DMS 273 treated with DMSO at 0.1 percent for 48 hours (cell line): ENCODE results near the gene INPP5A.
"Not testable (repeated sequence)": the region's sequence is repeated elsewhere in the genome, so short reads cannot be mapped to it uniquely, and the experiment has no call there.

ENCODE experiments used
- DNase-seq: peaks from one replicate; lab custom pipeline; 2025; lab: John Stamatoyannopoulos, UW

INPP5A gene

GRCh38 chr10:132563485-132564248 lies 26.1 kb downstream of the INPP5A start:
- no peak for DNase-seq

DNA sequence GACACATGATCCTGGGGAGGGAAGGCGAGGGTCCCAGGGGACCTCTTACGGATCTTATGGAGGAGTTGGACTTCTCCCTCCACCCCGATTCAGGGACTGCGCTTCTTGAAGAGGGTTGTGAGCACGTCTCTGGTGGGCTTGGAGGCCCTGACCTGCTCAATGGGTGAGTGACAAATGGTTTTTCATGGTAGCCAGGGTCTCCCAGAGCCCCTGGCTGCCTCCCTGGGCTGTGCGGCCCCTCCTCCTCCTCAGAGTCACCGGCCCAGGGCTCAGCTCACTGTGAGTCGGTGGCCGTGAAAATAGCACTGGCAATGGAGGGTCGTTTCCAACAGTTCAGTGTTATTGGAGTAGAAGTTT lies 26.6 kb downstream of the INPP5A start:
- DNase-seq = no peak

GRCh38 chr10:132564690-132565089 lies 27.1 kb downstream of the INPP5A start:
- no peak for DNase-seq

- no peak for DNase-seq
Observed at GRCh38 chr10:132565516-132566209, 28.1 kb downstream of the INPP5A start.

DNA sequence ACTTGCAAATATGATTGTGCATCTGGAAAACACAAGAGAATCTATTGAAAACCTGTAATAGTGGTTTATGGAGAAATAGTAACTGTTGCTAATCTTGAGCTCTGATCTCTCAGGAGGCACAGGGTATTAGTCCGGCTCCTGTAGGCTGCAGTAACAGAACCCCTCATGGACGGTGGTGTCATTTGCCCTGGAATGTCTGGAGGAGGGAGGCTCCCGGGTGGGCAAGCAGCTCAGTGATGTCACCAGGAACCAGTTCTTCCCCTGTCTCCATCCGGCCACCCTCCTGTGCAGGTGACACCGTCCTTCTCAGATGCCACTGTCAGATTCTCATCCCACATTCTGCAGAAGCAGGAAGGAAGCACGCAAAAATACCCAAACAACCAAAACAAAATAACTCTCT lies 29.3 kb downstream of the INPP5A start:
- DNase-seq = no peak

- no peak for DNase-seq
Observed at GRCh38 chr10:132570265-132570664, 32.7 kb downstream of the INPP5A start.

GRCh38 chr10:132570771-132571649 lies 33.4 kb downstream of the INPP5A start:
- DNase-seq = no peak

- DNase-seq = no peak
Observed at GRCh38 chr10:132571650-132572544, 34.3 kb downstream of the INPP5A start.

DNA sequence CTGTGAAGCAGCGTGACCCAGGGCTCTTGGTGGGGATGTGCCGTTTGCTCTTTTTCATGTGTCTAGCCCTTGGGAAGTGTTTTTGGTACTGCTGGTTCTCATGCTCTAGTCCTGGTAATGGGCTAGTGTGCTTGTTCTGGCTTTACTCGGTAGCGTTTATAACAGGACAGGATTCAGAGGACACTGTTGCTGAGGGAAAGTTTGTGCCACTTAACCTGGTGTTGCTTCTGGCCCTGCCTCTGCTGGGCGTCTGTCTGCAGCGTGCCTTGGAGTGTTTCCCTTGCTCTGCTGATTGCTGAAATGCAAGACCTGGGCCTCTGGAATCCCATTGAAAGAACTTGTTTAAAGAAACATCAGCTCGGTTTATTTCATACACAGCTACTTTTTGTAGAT lies 35.0 kb downstream of the INPP5A start:
- no peak for DNase-seq

DNA sequence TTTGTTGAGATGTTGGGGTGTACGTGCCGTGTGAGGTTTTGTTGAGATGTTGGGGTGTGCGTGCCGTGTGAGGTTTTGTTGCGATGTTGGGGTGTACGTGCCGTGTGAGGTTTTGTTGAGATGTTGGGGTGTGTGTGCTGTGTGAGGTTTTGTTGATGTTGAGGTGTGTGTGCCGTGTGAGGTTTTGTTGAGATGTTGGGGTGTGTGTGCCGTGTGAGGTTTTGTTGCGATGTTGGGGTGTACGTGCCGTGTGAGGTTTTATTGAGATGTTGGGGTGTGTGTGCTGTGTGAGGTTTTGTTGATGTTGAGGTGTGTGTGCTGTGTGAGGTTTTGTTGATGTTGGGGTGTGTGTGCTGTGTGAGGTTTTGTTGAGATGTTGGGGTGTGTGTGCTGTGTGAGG lies 35.4 kb downstream of the INPP5A start:
- DNase-seq = not testable (repeated sequence)

DNA sequence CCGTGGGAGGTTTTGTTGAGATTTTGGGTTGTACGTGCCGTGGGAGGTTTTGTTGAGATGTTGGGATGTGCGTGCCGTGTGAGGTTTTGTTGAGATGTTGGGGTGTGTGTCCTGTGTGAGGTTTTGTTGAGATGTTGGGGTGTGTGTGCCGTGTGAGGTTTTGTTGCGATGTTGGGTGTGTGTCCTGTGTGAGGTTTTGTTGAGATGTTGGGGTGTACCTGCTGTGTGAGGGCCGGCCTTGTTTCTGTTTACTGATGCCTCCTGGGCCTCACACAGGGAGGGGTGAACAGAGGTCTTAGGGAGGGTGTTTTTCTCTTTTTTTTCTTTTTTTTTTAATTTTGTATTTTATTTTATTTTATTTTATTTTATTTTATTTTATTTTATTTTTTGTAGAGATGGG lies 36.7 kb downstream of the INPP5A start:
- no peak for DNase-seq

GRCh38 chr10:132574783-132575319 lies 37.3 kb downstream of the INPP5A start:
- DNase-seq = no peak

- DNase-seq = no peak
Observed at GRCh38 chr10:132575320-132576201, 38.0 kb downstream of the INPP5A start.

DNA sequence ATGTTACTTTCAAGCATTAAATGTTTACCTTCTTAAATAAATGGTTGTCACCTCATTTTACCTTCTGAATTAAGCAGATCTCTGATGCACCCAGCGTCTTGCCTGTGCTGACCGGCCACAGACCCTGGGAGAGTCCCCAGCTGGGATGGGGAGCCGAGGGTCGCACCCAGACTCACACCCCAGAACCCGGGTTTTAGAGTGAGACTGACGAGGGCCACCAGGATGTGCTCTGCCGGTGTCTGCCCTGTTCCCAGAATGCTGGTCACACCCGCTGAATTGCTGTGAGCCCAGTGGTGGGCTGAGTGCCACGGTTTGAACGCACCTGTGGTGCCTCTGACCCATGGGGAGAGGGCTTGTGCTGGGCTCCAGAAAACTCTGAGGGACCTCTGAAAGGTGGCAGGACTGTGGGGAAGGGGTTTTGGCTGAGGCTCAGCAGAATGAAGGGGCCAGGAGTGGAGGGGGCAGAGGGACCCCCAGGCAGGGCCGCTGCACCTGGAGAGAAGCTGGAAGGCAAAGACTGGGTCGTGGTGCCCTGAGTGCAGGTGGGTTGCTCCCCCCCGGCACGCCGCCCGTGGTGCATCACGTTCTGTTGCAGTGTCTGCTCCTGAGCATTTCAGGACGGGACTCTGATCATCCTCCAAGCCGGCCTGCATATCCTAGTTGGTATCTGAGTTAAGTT lies 39.2 kb downstream of the INPP5A start:
- no peak for DNase-seq

GRCh38 chr10:132577350-132578003 lies 39.9 kb downstream of the INPP5A start:
- DNase-seq = no peak

- DNase-seq = no peak
Observed at GRCh38 chr10:132578287-132578951, 40.8 kb downstream of the INPP5A start.

- no peak for DNase-seq
Observed at GRCh38 chr10:132579027-132579859, 41.7 kb downstream of the INPP5A start.

DNA sequence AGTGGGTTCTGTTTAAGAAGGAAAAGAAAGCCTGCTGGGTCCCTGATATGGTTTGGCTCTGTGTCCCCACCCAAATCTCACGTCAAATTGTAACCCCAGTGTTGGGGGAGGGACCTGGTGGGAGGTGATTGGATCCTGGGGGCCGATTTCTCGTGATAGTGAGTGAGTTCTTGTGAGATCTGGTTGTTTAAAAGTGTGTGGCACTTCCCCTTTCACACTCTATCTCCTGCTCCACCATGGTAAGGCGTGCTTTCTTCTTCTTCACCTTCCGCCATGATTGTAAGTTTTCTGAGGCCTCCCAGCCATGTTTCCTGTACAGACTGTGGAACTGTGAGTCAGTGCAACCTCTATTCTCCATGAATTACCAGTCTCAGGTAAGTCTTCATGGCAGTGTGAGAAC lies 42.6 kb downstream of the INPP5A start:
- no peak for DNase-seq
